GM19239 (cell line): ENCODE results near the gene CLMN.
A peak's percentile ranks its signal among the peaks of the same experiment; 100 is the strongest.

Experiments used
- DNase-seq: peaks from one replicate; pipeline ENCODE4 v3.0.0; 2011; ENCODE audit warnings: low spot score; ENCODE audit not compliant: insufficient read length
- FAIRE-seq: peaks from 2 replicates; lab custom pipeline; 2011; peaks lifted over from hg19 to GRCh38; lab: Jason Lieb, UNC

Gene CLMN

DNA sequence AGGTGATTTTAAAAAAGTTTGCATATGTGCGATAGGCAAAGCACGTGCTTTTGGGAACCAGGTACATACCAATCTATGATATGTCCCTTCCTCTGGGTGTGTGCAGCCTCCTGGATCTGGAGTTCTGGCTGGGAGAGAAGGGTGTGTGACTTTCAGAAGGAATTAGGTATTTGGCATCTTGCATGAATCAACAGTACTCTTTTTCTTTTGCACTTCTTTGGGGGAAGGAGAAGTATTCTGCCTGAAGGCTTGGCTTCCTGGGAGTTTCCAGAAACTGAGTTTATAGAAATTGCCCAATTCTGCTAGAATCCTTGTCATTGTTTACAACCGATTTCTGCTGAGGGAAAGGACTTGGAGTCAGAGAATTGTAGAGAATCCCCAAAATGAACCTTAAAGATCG, 2.9 kb upstream of the CLMN start:
- DNase-seq = no peak
- FAIRE-seq = no peak

DNA sequence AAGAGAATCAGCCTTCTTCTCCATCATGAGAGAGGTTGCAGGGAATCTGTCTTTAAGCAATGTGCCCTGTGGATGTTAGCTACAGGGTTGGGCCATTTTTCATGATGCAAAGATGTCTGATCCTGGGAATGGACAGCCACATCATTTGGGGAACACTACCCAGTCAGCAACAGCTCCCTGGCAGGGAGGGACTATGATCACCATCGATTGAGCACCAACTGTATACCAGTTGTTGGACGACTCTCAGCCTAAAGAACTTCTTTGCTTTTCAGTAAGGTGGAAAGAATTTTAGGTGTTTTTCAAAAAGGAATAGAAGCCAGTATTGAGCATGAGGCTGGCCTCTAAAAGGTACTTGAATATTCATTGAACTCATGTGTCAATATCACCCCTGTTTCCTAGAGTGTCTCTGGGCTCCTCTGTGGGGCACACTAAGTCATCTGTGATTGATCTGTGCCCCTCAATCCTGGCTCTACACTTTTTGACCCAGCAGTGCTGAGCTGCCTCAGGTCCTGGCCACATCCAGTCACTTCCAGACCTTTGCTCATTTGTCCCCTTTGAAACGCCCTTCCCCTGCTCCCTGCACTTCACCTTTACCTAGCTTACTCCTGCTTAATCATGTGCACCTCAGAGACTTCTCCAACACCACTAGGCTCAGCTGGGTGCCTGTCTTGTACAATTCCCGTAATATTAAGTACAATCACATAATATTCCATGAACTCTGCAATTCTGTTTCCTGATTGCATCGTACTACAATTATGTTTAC, 2.2 kb upstream of the CLMN start:
- DNase-seq (no peak), FAIRE-seq (no peak)

DNA sequence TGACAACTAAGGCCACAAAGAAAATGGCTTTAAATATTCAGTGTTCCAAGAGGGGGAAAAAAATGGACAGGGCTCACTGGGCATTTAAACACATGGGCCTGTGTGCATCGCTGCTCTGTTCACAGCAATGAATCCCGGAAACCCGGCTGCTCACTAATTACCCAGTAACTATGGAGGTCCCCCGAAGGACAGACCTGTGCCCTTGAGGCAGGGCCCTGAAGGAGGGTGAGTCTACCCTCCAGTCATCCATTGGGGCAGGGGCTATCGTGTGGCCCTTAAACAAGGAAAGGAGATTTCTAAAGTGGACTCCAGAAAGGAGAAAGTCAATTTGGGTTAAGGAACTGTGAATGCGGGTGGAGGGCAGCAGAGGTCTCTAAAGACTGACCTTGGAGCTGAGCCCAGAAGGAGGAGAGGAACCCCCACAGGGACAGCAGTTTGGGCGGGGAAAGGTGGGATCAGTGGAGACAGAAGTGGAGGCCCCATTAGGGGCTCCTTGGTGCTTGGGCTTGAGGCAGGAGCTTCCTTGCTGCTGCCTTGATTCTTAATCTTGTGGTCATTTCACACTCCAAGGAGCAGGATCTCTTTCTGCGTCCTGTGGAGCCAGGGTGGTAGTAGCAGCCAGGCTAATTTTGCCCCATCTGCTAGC, 1.4 kb upstream of the CLMN start:
- FAIRE-seq (no peak), DNase-seq (no peak)

DNA sequence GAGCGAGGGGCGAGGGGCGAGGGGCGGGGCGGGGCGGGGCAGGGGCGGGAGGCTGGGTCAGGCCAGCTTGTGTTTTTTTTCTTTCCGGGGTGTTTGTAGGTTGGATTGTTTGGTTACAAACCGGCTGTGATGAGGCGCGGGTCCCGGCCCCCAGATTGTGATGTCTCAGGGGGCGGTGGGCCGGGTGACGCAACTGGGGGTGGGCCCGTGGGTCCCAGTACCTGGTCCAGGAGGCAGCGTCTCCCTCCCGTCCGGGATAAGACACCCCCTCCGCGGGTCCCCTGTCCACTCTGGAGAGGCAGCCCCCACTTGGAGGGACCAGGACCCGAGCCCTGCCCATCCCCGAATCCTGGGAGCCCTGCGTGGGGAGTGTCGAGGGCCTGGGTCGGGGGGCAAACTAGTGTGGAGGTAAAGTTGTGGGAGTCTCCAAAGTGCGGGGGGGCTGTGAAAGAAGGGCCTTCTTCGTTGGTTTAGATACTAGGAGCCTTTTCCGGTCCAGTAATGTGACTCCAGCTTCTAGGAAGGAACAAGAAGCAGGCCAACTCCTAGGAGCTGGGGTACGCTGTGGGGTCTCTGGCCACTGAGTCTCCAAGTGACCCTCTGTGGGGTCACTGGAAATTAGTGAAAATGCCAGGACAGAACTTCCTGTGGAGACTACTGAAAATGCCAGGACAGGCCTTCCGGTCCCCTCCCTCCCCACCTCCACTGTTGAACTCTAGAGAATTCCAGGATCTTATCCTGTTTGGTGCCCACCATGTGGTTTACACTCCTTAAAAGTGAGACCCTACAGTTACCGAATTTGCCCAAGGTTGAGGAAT, 579 bp upstream of the CLMN start:
- FAIRE-seq (no peak), DNase-seq (no peak)

DNA sequence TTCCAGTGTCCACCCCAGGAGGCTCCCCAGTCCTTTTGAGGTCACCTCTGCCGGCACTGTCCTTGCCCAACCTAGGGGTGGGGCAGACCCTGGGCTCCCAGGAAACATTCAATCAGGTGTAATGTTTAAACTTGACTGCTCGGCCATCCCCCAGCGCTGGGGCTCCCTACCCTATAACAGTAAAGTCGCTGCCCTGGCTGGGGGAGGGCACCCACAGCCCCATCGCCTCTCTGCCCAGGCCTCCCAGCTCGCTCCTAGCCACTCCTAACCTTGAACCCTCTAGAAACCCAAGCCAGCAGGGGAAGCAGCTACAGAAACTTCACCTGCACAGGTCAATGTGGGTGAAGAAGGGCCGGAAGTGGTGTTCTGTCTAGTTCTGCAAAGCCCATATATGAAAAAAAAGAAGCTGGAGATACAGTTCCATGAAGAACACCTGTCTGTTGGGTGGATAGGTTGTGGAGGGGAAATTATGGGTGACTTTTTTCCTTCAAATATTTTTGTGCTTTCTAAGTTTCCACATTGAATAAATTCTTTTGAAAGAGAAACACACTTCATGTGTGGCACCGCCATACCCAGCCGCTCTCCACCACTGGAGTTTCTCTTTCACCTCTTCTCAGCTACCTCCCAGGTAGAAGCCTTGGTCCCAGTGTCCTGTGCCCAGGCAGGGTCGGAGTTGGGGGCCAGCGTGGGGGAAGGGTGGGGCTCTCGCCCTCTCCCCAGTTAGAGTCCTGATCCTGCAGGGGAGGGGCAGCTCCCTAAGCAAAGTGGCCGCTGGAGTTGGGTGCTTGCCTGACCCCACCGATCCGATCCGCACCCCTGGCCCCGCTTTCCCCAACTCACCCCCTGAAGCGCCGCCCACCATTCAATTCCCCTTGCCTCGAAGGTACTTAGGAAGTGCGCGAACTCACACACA, 1.1 kb downstream of the CLMN start:
- DNase-seq (peak; percentile 32), FAIRE-seq (peak; percentile 78)

DNA sequence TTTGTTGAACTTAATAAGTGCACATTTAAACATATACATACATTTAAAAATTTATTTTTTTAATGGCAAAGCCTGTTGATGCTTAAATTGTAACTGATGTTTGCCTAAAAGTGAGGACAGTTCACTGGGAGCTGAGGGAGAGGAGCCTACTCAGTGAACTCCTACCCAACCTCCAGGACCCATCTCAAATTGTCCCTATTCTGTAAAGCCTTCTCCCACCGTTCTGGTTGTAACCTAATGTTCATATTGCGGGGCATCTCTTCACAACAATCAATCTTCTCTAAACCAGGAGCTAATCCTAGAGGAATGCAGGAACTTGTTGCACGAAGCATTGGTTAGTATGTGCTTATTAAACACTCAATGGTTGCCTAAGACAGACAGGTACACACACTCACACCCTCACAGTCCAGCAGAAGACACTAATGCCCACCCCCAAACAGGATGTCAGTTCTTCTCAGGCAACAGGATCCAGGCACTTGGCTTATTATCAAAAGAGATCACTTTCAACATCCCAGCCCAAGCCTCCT, 1.8 kb downstream of the CLMN start:
- FAIRE-seq (peak; percentile 45), DNase-seq (no peak)

DNA sequence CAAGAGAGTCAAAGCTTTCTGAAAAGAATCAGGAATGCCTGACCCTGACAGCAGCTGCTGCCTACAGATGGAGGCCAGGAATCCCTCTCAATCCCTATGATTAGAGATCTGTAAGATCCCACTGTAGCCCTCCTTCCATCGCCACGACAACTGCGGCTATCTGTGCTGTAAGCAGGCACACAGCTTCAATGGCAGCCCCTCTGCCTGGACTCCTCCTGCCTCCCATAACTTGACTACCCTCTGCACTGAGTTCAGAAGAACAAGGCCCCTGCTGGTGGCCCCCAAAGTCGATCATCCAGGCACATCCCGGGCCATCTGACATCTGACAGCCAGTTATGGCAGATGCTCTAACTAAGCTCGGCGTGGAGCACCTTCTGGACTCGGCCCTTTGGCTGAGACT, 2.9 kb downstream of the CLMN start:
- no peak for FAIRE-seq
- no peak for DNase-seq

DNA sequence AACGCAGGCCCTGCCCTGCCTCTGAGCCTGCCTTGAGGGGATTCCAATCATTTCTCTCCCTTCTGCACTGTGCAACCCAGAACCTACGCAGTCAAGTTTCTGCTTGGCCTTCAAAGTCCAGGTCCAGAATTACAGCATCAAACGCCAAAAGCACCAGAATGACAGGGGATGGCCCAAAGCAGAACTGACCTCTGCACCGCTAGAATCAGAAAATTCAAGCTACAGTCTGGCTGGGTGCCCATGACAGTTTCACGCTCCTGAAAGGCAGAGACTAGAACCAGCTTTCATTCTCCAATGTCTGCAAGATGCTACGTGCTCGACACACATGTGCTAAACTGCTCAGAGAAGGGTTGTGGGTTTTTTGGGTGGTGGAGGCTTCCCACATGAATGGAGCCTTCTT, 4.1 kb downstream of the CLMN start:
- DNase-seq (no peak), FAIRE-seq (no peak)

DNA sequence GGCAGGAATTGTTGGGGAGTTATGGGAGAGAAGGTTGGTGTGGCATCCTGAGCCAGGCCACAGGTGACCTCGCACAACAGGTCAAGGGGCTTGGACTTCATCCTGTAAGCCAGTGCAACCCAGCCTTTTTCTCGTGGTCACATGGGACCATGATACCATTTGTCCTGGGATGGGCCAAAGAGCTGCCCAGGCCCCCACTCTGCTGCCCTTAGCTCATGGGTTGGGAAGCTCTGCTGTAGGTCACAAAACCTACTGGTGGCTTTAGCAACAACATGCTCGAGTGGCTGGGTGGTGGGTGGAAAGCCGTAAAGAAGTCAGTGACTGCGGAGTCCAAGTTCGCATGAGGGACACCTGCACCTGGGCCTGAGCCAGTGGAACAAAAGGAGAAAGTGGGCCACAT, 4.6 kb downstream of the CLMN start:
- no peak for FAIRE-seq
- DNase-seq = no peak

DNA sequence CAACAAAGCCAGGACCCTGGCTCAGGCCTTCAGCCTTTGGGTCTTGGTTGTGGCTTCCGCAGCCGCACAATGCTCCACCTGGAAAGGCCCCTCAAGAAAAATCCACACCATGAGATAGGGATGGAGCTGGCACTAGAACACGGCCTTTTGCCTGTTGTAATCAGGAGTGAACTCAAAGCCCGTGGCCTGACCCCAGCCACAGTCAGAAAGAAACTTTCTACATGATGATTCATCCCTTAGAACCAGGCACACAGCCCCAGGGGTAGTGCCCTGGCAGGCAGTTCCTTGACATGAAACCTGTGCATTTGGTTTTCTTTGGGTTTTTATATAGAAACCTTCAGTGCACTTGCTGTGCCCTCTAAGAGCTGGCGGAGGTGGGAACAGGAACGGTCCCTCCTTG, 5.1 kb downstream of the CLMN start:
- peak; percentile 93 for FAIRE-seq
- DNase-seq = peak; percentile 55

DNA sequence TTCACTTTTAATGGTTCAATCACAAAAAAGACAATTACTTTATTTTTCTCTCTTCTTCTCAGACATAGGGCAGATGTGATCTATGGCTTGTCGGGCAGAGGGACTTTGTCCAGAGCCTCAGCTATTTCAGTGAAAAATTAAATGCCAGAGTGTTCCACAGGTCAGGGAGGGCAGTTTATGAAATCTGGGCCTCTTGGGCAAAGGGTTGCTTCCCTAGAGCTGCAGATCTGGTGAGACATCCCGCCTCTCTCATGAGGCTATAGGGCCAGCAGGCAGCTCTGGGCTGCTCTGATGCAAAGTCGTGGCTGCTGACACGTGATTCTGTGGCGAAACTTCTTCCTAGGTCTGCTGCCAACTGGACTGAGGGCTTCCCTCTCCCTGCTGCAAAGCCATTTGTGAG, 6.0 kb downstream of the CLMN start:
- FAIRE-seq (peak; percentile 76), DNase-seq (peak; percentile 36)

DNA sequence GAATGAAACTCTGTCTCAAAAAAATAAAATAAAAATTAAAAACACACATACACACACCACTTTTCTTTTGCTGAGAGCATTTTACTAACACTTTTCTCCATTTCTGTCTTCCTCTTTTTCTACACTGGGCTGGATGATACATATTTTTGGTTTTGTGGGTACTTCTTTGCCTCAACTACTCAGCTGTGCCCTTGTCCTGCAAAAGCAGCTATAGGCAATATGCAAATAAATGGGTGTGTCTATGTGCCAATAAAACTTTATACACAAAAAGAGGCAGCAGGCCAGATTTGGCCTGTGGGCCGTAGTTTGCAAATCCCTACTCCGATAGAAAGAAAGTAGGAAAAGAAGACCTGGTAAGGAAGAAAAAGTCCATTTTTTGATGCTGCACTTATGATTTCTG, 6.5 kb downstream of the CLMN start:
- DNase-seq (no peak), FAIRE-seq (no peak)

DNA sequence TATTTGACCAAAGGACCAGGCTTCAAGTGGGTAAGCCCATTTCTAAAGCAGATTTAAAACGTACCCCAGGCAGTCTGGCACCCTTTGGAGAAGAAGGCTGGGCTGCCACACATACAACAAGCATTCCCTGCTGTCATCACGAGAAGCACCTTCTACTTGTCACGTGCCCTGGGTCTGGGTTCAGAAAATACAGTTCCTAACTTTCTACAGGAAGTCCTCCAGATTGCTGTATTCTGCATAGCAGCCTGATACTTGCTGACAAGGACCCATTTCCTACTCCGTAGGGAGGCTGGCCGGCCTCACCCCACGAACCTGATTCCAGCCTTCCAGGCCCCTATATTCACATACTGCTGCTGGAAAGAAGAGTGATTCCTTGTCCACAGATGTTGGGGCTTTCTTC, 7.4 kb downstream of the CLMN start:
- FAIRE-seq = no peak
- no peak for DNase-seq

DNA sequence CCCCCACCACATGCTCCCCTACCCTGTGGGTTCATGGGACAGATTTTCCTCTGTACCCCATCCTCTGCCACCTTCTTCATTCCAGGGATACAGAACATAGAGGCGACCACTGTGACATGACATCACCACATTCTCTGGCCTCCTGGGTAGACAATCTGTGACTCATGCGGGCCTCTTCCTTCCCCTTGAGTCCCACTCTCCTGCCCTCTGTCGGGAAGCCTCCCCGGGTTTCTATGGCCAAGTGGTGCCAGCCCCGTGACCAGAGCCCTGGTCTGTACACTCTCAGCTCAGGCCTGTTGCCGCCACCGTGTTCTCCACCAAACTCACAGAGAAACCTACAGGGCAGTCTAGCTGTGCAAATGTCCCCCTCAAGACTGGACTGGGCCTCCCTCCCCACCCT, 8.0 kb downstream of the CLMN start:
- no peak for FAIRE-seq

DNA sequence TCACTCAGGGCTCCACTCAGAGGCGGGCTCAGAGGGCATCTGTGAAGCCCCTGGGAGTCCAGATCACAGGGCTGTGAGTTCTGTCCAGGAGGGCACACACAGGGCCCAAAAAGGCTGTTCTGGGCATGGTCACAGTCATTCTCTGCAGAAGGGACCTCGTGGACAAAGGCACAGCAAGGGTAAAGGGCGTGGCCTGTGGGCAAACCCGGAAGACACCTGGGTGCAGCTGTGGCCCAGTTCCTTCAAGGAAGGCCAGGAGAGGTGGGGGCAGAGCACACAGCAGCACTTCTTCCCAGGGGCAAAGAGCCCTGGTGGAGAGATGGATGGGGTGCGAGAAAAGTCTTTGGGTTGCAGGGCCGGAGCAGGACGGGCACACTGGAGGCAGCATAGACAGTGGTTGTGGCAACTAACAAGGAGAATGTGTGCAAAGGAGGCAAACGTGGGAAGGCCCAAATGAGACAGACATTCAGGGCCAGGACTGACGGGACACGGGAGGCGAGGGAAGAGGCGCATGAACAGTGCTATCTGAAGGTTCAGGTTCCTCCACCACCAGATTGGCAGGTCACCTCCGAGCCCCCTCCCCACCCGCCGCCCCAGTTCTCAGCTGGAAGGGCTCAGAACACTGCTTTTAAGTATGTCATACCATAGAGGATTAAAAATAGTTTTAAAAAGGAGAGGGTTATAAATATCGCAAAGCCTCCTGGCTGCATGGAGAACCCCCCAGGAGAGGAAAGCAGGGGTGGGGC, 8.9 kb downstream of the CLMN start:
- no peak for FAIRE-seq
- DNase-seq = no peak

More for the DNA sequence above, 8.0 kb downstream of the CLMN start:
- no peak for DNase-seq

DNA sequence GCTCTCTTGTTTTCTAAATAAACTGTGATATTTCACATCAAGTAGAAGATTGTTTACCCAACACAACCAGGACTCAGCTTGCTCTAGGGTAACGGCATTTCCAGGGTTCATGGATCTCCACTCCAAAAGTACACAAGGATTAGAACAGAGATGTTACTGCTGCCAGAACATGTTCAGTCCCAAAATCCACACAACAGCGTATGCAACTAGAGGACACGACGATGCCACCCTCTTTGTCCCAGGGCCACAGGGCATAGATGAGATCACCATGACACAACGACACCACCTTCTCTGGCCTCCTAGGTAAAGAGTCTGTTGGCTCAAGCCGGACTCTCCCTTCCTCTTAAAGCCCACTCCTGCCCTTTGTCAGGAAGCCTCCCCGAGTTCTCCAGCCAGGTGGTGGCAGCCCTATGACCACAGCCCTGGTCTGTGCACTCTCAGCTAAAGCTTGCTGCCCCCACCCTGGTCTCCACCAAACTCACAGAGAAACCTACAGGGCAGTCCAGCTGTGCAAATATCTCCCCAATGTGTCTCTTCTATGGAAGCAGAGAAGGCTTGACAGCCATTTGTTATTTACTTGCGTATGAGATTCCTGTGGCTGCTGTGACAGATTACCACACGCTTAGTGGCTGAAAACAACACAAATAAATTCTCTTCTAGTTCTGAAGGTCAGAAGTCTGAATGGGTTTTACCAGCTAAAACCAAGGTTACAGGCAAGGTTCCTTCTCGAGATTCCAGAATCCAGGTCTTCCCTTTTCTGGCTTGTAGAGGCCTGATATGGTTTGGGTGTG, 10.3 kb downstream of the CLMN start:
- DNase-seq (no peak), FAIRE-seq (no peak)

DNA sequence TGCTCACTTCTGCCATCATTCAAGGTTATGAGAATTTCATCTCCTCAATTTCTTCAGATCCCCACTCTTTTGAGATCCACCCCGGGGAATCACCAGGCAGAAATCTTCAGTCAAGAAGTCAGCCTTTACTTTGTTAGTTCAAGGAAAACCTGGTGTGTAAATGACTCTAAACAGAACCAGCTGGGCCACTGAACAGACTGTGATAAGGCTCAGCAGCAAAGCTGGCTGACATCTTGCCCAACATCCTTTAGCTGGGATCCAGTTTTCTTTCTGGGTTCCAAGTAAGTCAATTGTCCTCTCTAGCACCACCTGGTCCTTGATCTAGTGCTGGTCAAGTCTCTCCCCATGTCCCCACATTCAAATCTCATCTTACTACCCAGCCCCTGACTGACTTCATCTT, 11.6 kb downstream of the CLMN start:
- no peak for FAIRE-seq
- no peak for DNase-seq

DNA sequence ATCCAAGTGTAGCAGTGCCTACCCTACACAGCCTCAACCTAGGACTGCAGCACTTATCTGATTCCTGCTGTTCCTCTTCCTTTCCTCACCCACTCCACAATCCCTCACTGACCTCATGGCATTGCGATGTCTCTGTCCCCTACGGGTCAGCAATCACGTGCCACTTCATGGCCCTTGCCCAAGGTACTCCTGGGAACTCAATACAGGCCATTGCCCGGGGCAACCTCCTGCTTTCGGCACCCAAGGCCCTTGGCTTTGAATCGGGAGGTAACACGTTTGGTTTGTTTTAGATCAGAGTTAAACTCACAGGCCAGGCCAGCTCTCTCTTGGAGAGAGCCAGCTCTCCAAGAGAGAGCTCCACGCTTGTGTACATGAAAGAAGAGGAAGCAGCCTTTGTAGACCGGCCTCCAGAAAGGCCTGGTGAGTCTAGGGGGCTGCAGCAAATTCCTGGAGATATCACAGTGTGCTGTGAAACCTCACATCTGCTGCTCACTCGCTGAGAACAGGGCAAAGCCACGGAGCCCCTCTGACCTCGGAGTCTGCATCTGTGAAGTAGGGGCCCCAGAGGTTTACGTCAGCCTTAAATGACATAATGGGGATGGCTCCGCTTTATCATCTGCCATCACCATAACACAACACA, 12.2 kb downstream of the CLMN start:
- FAIRE-seq = no peak
- DNase-seq = no peak
